Lower leg skin (tissue), 3 donors: ENCODE measurements around the gene NRL.

Experiments used
- CTCF ChIP-seq, 3 donors: fragments of 450-650 bp; IDR thresholded peaks; one replicate each; pipeline ENCODE4 v1.5.1; 2016; ENCODE audit warnings: antibody characterized with exemption in 3 of 3, mild to moderate bottlenecking in 3 of 3, moderate library complexity in 2 of 3
- POLR2A ChIP-seq, 2 donors: fragments of 450-650 bp; IDR thresholded peaks; one replicate each; pipeline ENCODE4 v1.6.1; 2016 to 2017; ENCODE audit warnings: antibody characterized with exemption in 2 of 2, mild to moderate bottlenecking in 1 of 2, moderate library complexity in 1 of 2

- TF ChIP-seq CTCF (IDR thresholded peaks at IDR 0.05) (no peak), POLR2A (IDR thresholded peaks at IDR 0.05) (no peak)
Measured at GRCh38 chr14:24075485-24076301, 39.1 kb downstream of the NRL start.
